Hepatocyte (in vitro differentiated cells): ENCODE data around the gene PDP2.

Source experiments
- CTCF ChIP-seq: fragments of 200-600 bp; sonication (generic); IDR thresholded peaks from 2 replicates; pipeline ENCODE4 v1.5.1; 2016; ENCODE audit warnings: antibody characterized with exemption, mild to moderate bottlenecking; ENCODE audit not compliant: poor library complexity
- EZH2phosphoT487 ChIP-seq: fragments of 200-600 bp; sonication (generic); IDR thresholded peaks from one replicate; pipeline ENCODE4 v1.6.1; 2018; ENCODE audit warnings: antibody characterized with exemption, mild to moderate bottlenecking, low read depth, moderate library complexity; ENCODE audit not compliant: unreplicated experiment, severe bottlenecking

- no peak for TF ChIP-seq CTCF
- TF ChIP-seq EZH2phosphoT487: no peak
Observed at GRCh38 chr16:66858740-66859396, 21.4 kb upstream of the PDP2 start.
